ENCODE results near the gene MAD1L1.

Gene MAD1L1

DNA sequence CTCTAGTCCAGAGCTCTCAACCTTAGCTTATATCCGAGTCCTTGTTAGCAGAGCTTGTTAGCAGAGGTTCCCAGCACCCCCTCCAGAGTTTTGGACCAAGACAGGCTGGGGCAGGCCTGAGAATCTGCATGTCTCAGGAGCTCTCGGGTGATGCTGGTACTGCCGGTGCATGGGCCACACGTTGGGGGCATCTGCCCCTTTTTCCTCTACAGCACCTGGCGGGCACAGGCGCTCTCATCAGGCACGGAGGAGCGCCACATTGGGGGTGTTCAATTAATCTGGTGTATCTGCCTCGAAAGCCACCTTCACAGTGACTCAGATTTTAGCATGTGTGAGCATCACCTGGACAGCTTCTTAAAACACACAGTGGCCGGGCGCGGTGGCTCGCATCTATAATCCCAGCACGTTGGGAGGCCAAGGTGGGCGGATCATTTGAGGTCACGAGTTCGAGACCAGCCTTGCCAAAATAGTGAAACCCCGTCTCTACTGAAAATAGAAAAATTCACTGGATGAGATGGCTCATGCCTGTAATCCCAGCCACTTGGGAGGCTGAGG lies 445.0 kb downstream of the MAD1L1 start:
- DNase-seq (ENCODE audit: low spot score), result no peak

DNA sequence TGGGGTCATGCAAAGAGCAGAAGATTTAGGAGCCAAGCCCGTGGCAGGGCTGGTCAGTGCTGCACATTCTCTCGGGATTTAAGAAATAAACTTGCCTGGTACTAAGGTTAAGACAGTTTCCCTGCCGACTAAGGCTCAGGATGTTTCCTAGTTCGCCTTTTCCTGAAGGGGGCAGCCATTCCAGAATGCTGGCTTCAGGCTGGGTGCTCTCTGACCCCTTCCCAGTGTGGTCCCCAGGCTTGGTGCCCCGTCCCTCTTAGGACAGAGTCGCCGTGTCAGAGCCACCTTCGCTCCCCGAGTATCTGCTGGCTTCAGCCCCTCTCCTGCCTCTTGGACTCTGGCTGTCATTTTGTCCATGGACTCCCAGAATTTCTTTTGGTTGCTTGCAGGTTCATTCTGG lies 445.5 kb downstream of the MAD1L1 start:
- DNase-seq (ENCODE audit: low spot score), result no peak

DNA sequence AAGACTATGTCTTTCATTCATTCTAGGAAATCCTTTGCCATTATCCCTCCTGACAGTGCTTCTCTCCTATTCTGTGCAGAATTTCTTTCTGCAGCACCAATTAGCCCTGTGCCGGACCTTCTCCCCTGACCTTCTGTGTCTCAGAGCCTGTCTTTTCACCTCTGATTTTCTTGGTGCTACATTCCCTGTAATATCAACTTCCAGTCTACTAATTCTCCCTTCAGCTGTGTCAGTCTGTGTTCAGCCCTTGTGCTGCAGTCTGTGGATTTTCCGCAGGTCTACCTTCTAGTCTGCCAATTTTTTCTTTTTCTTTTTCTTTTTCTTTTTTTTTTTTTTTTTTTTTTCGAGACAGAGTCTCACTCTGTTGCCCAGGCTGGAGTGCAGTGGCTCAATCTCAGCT lies 446.9 kb downstream of the MAD1L1 start:
- DNase-seq (ENCODE audit: low spot score), result no peak

DNA sequence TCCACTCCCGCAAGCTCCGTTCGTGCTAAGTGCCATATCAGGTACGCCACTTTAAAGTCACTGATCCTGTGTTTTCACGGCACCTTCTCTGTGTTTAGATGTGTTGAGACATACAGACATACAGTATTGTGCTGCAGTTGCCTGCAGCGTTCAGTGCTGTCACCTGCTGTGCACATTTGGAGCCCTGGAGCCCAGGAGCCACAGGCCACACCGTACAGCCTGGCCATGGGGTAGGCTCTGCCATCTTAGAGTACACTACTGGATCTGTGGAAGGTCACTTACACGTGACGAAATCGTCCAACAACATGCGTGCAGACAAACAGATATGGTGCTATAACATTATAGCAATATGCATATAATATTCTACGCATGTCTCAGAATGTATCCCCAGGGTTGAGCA lies 451.4 kb downstream of the MAD1L1 start:
- no peak for DNase-seq (ENCODE audit: low spot score)

DNA sequence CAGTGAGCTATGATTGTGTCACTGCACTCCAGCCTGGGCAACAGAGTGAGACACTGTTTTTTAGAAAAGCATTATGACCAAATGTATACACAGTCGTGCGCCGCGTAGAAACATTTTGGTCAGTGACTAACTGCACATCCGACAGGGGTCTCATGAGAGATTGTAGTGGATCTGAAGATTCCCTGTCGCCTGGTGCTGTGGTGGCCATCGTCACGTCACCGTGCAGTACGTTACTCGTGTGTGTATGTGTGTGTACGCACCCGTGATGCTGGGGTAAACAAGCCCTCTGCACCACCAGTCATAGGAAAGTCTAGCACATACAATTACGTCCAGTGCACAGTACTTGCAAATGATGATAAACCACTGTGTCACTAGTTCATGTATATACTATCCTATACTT lies 453.3 kb downstream of the MAD1L1 start:
- no peak for DNase-seq (ENCODE audit: low spot score)

DNA sequence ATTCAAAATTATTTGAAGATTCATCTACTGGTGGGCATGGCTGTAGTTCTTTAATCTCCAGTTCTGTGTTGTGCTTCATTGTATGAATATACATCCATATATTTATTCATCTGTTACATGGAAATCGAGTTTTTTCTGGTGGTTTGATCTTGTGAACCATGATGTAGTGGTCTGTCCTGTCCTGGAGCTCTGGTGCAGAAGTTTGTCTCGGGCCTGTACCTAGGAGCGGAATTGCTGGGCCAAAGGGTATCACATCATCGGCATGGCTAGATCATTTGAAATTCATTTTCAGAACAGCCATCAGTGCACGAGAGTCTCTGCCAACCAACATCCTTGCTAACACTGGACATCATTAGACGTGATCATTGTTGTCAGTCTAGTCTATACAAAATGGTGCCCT lies 455.6 kb downstream of the MAD1L1 start:
- DNase-seq (ENCODE audit: low spot score), result no peak

DNA sequence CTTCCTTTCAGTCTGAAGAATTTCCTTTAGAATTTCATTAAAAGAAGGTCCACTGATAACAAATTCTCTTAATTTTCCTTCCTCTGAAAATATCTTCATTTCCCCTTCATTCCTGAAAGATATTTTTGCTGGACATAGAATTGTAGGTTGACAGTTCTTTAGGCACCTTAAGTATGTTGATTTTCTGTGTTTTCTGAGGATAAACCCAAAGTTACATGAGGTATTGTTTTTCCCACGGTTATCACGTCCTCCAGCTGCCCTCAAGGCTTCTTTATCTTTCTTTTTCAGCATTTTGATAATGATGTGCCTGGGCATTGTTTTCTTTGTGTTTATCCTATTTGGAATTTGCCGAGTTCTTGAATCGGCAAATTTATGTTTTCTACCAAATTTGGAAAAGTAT lies 457.4 kb downstream of the MAD1L1 start:
- DNase-seq (ENCODE audit: low spot score), result no peak

DNA sequence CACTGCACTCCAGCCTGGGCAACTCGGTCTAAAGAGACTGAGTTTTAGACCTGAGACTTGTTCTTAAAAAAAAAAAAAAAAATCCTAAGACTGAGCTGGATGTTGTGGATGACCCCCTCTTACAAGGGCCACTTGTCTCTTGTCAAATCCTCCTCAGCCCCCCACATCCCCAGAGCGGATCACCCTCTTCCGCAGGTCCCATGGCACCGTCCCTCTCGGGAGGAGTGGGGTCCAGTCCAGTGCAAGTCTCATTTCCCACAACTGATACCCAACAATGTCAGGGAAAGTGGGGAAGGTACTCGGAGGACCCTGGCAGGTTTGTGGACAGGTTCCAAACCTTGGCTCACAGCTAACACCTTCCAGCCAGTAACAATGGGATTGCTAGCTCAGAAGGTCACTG lies 462.4 kb downstream of the MAD1L1 start:
- DNase-seq (ENCODE audit: low spot score), result no peak

DNA sequence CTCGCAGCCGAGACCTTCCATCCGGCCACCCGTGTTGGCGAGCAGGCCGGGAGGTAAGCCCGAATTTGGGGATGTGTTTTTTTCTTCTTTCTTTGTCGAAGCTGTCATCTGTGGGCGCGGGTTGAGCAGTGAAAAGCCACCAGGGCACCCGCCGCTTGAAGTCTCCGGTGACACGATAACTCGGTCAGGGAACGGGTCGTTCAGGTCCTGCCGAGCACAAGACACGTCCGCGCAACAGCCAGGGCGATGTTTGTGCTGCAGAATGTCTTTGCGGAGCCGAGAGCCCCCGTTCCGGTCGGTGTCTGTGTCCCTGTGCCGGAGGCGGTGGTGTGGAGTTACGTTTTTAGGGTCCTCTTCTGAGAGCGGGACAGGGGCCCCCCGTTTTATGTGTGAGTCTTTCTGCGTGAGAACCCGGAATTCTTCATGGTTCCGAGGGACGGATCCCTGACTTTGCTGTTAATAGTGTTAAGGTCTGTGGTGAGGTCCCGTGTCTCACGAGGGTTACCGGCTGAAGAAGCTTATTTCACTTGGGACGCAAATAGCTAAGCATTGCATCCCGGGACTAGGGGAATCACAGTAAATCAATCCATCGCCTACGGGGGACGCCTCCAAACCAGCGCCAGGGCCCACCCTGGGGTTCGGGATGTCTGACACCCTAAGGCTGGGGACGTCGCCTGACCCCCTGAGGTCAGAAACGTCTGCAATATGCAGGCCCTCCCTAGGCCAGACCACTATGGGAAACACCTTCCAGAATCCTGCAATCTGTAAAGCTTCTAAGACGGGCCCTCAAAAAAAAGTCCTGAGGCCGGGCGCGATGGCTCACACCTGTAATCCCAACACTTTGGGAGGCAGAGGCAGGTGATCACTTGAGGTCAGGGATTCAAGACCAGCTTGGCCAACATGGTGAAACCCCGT lies 463.2 kb downstream of the MAD1L1 start:
- DNase-seq (ENCODE audit: low spot score), result no peak

DNA sequence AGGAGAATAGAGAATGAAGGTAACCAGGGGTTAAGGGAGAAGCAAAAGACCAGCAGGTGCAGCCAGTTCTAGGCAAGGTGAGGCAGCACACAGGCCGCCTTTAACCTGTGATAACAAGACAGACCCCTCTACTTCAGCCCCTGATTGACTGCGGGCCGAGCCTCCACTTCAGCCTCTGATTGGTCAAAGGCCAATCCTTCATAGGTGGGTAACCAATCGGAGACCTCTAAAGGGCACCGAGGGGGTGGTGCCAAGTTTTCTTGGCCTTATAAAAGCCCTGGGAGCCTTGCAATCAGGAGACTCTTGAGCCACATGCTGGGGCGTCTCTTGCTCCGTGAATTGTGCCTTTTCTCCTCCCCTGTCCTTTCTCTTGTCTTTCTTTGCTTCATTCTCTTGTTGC lies 463.9 kb downstream of the MAD1L1 start:
- DNase-seq (ENCODE audit: low spot score), result no peak

DNA sequence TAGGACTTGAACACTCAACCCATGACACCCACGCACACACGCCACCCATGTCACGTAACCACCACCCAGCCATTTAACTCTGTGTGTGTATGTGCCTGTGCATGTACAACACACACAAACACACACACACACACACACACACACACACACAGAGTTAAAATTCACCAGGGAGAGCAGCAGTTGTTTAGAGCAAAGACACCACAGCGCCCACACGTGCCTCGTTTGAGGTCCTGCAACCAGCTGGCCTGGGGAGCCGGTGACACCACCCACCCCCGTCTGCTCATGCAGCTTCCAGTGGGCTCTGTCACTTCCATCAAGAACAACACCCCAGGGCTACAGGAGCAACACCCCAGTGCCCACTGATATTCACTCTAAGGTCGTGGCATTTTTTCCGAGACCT lies 465.2 kb downstream of the MAD1L1 start:
- DNase-seq (ENCODE audit: low spot score), result no peak

Data from hematopoietic multipotent progenitor cell treated with erythropoietin and hydrocortisone succinate and interleukin-3 and kit ligand, for 15 days (in vitro differentiated cells).